ENCODE measurements around the gene PCSK2.

PCSK2 gene

GRCh38 chr20:17374086-17374485 lies 147.2 kb downstream of the PCSK2 start:
- no peak overlapping the region for H3K4me3 ChIP-seq (replicated peaks; ENCODE audit: low read depth, low read length)
- no peak for DNase-seq (ENCODE audit: extremely low read depth, insufficient read length)
- no peaks in the 10 kb centered on the region for H3K36me3 ChIP-seq (ENCODE audit: control insufficient read depth, insufficient read depth, low read length)
- TF ChIP-seq, protein P1, sequence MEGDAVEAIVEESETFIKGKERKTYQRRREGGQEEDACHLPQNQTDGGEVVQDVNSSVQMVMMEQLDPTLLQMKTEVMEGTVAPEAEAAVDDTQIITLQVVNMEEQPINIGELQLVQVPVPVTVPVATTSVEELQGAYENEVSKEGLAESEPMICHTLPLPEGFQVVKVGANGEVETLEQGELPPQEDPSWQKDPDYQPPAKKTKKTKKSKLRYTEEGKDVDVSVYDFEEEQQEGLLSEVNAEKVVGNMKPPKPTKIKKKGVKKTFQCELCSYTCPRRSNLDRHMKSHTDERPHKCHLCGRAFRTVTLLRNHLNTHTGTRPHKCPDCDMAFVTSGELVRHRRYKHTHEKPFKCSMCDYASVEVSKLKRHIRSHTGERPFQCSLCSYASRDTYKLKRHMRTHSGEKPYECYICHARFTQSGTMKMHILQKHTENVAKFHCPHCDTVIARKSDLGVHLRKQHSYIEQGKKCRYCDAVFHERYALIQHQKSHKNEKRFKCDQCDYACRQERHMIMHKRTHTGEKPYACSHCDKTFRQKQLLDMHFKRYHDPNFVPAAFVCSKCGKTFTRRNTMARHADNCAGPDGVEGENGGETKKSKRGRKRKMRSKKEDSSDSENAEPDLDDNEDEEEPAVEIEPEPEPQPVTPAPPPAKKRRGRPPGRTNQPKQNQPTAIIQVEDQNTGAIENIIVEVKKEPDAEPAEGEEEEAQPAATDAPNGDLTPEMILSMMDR (IDR thresholded peaks at IDR 0.05; ENCODE audit: insufficient read depth, low read length, poor library complexity, severe bottlenecking) = no peak
- no peaks in the 10 kb centered on the region; the same call in none of the 2 replicates for H3K27me3 ChIP-seq (replicated peaks; ENCODE audit: control insufficient read depth, insufficient read depth, low read length)

DNA sequence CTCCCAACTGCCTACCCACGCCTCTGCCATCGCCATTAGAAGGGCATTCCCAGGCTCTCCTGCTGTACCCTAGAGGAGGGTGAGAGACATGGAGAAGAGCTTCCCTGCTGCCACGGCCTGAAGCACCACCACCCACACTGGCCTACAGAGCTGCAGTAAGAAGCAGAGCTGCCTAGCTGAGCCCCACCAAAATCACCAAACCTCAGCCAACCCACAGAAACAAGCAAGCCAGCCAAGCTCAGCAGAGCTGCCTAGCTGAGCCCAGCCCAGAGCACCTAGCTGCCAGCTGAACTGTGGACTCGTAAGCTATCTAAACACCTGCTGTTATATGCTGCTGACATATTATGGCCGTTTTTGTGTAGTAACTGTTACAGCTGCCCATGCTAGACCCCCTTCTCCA lies 149.2 kb downstream of the PCSK2 start:
- H3K27me3 ChIP-seq (replicated peaks; ENCODE audit: control insufficient read depth, insufficient read depth, low read length) = no peaks in the 10 kb centered on the region; the same call in 1 of the 2 replicates
- TF ChIP-seq, protein P1 (IDR thresholded peaks at IDR 0.05; ENCODE audit: insufficient read depth, low read length, poor library complexity, severe bottlenecking) = no peak
- DNase-seq (ENCODE audit: extremely low read depth, insufficient read length) = no peak
- no peak overlapping the region for H3K4me3 ChIP-seq (replicated peaks; ENCODE audit: low read depth, low read length)
- H3K36me3 ChIP-seq (ENCODE audit: control insufficient read depth, insufficient read depth, low read length) = no peaks in the 10 kb centered on the region

GRCh38 chr20:17377231-17377630 lies 150.4 kb downstream of the PCSK2 start:
- no peaks in the 10 kb centered on the region for H3K36me3 ChIP-seq (ENCODE audit: control insufficient read depth, insufficient read depth, low read length)
- H3K4me3 ChIP-seq (replicated peaks; ENCODE audit: low read depth, low read length) = no peak overlapping the region
- TF ChIP-seq, protein P1 (IDR thresholded peaks at IDR 0.05; ENCODE audit: insufficient read depth, low read length, poor library complexity, severe bottlenecking) = no peak
- no peaks in the 10 kb centered on the region; the same call in 1 of the 2 replicates for H3K27me3 ChIP-seq (replicated peaks; ENCODE audit: control insufficient read depth, insufficient read depth, low read length)
- no peak for DNase-seq (ENCODE audit: extremely low read depth, insufficient read length)

GRCh38 chr20:17379651-17380050 lies 152.8 kb downstream of the PCSK2 start:
- H3K4me3 ChIP-seq (replicated peaks; ENCODE audit: low read depth, low read length) = no peak overlapping the region
- H3K36me3 ChIP-seq (ENCODE audit: control insufficient read depth, insufficient read depth, low read length) = no peaks in the 10 kb centered on the region
- TF ChIP-seq, protein P1 (IDR thresholded peaks at IDR 0.05; ENCODE audit: insufficient read depth, low read length, poor library complexity, severe bottlenecking) = no peak
- no peak for DNase-seq (ENCODE audit: extremely low read depth, insufficient read length)
- no peaks in the 10 kb centered on the region; the same call in 1 of the 2 replicates for H3K27me3 ChIP-seq (replicated peaks; ENCODE audit: control insufficient read depth, insufficient read depth, low read length)

- Histone ChIP-seq H3K4me3 (replicated peaks; ENCODE audit: low read depth, low read length) (no peak overlapping the region), H3K27me3 (replicated peaks; ENCODE audit: control insufficient read depth, insufficient read depth, low read length) (no peaks in the 10 kb centered on the region; the same call in 1 of the 2 replicates), H3K36me3 (ENCODE audit: control insufficient read depth, insufficient read depth, low read length) (no peaks in the 10 kb centered on the region)
- DNase-seq (ENCODE audit: extremely low read depth, insufficient read length) = no peak
- TF ChIP-seq, protein P1 (IDR thresholded peaks at IDR 0.05; ENCODE audit: insufficient read depth, low read length, poor library complexity, severe bottlenecking) = no peak
Measured at GRCh38 chr20:17380801-17381200, 154.0 kb downstream of the PCSK2 start.

GRCh38 chr20:17381724-17382123 lies 154.9 kb downstream of the PCSK2 start:
- no peak for DNase-seq (ENCODE audit: extremely low read depth, insufficient read length)
- TF ChIP-seq, protein P1 (IDR thresholded peaks at IDR 0.05; ENCODE audit: insufficient read depth, low read length, poor library complexity, severe bottlenecking) = no peak

More at GRCh38 chr20:17381724-17382123, 154.9 kb downstream of the PCSK2 start:
- Histone ChIP-seq H3K27me3 (replicated peaks; ENCODE audit: control insufficient read depth, insufficient read depth, low read length) (no peaks in the 10 kb centered on the region; the same call in 1 of the 2 replicates), H3K36me3 (ENCODE audit: control insufficient read depth, insufficient read depth, low read length) (no peaks in the 10 kb centered on the region), H3K4me3 (replicated peaks; ENCODE audit: low read depth, low read length) (no peak overlapping the region)
